ENCODE results near the gene CD2AP. TPM values are rescaled to one million over a fixed set of nuclear protein-coding genes. Genes with fewer than 3 reads are reported as not detected.
A peak's percentile ranks its signal among the peaks of the same experiment; 100 is the strongest.

The CD2AP gene
- total and polyA plus RNA-seq, 9 of the 15 experiments (the other 6 are each of a cell fraction or from before 2014, with no cell fraction given), result 9.4 to 69.7 (median 38.7) TPM

GRCh38 chr6:47534063-47534462 is 56.5 kb downstream of the CD2AP start (continued):
- TF ChIP-seq UBTF (IDR thresholded peaks at IDR 0.05; ENCODE audit: borderline replicate concordance in 1 of 2, low read depth in 2 of 2, low read length in 2 of 2), result no peak
- TF ChIP-seq, protein P1, sequence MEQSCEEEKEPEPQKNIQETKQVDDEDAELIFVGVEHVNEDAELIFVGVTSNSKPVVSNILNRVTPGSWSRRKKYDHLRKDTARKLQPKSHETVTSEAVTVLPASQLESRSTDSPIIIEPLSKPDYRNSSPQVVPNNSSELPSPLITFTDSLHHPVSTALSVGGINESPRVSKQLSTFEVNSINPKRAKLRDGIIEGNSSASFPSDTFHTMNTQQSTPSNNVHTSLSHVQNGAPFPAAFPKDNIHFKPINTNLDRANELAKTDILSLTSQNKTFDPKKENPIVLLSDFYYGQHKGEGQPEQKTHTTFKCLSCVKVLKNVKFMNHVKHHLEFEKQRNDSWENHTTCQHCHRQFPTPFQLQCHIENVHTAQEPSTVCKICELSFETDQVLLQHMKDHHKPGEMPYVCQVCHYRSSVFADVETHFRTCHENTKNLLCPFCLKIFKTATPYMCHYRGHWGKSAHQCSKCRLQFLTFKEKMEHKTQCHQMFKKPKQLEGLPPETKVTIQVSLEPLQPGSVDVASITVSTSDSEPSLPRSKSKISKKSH (CRISPR knock-in tag; IDR thresholded peaks at IDR 0.05), result no peak
- peak; percentile 34; the same call in 1 of the 2 replicates for TF ChIP-seq FOXJ2 (tag; IDR thresholded peaks at IDR 0.05)
- no peak for TF ChIP-seq ZBED1 (IDR thresholded peaks at IDR 0.05)
- TF ChIP-seq ELF2 (CRISPR knock-in tag; IDR thresholded peaks at IDR 0.05), result 0 out of 2 replicates have a peak, but pooled peaks have one; percentile 47
- no peak for TF ChIP-seq FOXJ3 (CRISPR knock-in tag; IDR thresholded peaks at IDR 0.05)
- no peak for TF ChIP-seq ZBTB34 (CRISPR knock-in tag; IDR thresholded peaks at IDR 0.05)
